HG03439 (cell line): ENCODE measurements around the gene RAN.
"Not testable (repeated sequence)": the region's sequence is repeated elsewhere in the genome, so short reads cannot be mapped to it uniquely, and the experiment has no call there.

Experiments
- ATAC-seq: cut with Tn5 transposase; IDR thresholded peaks from one replicate; pipeline ENCODE4 v1.9.1; 2021; ENCODE audit warnings: mild to moderate bottlenecking, moderate library complexity; ENCODE audit not compliant: unreplicated experiment

The RAN gene

DNA sequence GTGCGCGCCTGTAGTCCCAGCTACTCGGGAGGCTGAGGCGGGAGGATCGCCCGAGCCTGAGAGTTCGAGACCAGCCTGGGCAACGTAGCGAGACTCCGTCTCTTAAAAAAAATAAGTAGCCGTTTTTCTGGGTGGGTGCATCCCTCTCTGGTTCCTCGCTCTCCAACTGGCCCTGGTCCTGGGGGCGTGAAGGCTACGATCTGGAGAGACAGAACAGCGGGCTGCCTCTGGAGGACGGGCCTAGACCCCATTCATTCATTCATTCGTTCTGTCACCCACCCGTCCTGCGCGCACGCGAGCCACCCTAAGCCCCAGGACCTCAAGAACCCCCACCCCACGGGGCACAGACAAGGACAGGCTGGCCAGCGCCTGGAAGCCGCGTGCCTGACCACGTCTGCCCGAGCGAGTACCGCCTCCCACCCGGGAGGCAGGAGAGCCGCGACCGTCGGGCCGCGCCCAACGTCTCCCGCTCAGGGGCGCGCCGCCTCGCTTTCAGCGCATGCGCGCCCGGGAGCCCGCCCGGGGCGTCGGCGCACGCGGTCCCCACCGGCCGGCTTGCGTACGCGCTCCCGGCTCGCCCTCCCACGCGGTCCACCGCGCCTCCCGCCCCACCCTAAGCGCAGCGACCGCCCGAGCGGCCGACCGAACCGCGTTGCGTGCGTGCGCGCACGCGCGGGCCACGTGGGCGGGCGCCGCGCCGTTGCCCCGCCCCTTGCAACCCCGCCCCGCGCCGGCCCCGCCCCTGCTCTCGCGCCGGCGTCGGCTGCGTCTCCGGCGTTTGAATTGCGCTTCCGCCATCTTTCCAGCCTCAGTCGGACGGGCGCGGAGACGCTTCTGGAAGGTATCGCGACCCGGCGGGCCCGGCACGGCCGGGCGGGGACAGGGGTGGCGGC is at the start of gene RAN:
RAN (plus strand) TSS at position 781 of the 893 bp plus-strand sequence. CDS start 528 bp downstream, outside the sequence.
- ATAC-seq = peak; percentile 58

DNA sequence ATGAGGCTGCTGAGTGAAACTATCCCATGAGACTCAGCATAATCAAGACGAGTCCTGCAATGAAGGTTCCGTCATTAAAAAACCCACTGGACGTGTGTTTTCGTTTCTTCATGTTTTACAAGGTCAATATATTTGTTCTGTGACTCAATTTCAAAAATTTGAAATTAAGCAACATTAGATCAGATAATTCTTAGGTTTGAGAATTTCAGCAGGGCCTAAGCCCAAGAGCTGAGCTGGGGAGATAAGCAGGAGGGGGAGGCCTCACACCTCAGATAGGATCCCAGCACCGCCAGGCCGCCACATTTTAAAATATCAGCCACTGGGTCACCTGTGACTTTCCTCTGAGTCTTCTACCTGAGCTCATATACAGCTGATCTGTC is 46.1 kb upstream of the RAN start:
- no peak for ATAC-seq

DNA sequence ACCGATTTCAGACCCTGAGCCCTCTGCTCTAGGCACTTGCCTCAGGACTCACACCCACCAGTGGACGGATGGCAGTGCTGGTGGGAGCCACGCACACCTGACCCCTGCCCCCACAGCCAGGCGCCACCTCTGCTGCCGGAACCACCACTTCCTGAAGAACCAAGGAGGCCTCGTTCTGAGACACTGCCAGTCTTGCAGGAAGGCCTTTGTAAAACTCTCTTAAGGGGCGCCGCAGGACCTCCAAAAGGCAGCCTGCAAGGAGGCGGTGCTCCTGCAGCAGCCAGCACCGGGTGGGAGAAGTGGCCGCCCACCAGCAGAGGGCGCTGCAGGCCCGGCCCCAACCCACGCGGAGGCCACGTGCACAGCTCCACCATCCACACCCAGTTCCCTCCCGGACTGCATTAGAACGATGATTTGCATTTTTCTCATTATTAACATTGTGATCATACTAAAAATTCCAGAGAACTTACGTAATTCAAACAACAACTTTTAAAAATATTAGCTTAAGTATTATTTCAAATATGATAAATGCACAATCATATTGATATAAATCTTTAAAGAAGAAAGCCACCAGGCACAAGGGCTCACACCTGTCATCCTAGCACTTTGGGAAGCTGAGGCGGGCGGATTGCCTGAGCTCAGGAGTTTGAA is 45.6 kb upstream of the RAN start:
- ATAC-seq = no peak

DNA sequence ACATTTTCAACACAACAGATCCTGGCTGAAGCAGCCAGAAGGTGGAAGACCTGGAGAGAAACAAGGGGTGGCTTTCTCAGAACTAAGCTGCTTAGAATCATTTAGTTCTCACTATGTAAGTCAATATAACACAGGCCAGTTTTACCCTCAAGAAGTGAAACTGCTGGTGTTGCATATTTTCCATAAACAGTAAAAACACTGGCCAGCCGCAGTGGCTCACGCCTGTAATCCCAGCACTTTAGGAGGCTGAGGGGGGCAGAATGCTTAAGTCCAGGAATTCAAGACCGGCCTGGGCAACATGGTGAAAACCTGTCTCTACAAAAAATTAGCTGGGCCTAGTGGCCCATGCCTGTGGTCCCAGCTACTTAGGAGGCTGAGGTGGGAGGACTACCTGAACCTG is 44.4 kb upstream of the RAN start:
- ATAC-seq = no peak

DNA sequence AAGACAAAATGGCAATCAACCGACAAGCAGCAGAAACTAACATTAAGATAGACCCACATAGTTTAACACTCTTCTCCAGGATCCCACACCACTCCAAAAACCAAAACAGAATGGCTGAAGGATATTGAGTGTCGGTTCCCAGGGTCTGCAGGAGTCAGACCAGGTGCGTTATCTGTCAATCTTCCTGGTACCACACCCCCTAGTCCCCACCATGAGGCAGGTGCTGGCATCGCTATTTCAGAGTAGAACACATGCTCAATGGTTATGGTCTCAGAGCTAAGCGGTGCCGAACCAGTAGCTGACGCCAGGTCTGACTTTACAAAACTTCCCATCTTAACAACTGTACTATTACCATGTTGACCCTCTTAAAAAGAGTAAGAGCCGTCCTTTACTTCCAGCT is 43.0 kb upstream of the RAN start:
- no peak for ATAC-seq

DNA sequence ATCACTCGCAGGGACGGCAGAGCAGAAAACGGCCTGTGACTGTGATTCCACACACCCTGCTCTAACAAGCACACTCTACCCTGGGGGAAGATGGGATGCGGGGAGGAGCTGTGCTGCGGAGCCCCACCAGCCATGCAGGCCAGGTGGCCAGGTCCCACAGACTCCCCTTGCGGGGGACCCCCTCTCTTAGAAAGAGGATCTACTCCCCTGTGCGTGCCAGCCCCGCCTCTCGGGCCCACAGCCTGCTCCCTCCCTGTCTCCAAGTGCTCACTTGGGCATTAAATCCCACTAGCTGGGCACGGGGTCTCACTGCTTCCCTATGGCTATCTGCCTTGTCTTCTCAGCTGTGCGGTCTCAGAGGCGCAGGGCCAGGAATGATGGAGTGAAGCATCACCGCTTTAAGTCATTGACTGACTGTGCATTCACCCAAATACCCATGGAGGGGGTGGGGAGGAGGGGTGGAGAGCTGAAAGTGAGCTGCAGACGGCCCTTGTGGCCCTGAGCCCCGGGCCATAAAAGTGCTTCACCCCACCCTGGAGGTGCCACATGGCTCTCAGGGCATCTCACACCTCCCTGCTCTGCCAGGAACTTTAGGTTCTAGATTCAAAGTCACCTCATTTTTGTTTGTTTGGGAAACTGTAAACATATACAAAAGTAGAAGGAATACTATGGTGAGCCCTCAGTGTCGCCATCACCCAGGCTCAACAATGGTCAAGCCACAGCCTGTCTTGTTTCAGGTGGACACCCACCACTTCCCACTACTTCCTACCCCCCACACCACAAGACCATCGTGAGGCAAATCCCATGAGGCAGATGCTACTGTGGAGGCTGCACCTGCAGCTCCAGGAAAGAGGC is 42.2 kb upstream of the RAN start:
- ATAC-seq = no peak

DNA sequence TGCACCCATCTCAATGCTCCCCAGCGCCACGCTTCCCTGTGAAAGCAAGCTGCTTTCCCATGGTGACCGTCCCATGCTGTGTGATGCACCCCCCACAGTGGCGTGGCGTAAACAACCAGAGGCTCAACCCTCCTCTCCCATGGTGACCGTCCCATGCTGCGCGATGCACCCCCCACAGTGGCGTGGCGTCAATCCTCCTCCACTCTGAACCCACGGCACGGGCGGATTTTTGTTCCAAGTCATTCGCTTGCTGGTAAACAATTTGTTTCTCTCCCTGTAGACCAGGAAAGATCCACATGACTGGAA is 41.7 kb upstream of the RAN start:
- ATAC-seq = no peak

DNA sequence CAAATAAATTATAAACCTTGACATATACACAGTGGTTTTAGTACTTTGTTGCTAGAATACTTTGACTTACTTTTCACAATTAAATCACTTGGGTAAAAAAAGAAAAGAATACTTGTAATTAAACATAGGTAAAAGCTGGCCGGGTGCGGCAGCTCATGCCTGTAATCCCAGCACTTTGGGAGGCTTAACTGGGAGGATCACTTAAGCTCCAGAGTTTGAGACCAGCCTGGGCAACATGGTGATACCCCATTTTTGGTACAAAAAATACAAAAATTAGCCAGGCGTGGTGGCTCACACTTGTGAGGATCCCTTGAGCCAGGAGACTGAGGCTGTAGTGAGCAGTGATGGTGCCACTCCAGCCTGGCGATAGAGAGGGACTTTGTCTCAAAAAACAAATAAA is 40.6 kb upstream of the RAN start:
- no peak for ATAC-seq

DNA sequence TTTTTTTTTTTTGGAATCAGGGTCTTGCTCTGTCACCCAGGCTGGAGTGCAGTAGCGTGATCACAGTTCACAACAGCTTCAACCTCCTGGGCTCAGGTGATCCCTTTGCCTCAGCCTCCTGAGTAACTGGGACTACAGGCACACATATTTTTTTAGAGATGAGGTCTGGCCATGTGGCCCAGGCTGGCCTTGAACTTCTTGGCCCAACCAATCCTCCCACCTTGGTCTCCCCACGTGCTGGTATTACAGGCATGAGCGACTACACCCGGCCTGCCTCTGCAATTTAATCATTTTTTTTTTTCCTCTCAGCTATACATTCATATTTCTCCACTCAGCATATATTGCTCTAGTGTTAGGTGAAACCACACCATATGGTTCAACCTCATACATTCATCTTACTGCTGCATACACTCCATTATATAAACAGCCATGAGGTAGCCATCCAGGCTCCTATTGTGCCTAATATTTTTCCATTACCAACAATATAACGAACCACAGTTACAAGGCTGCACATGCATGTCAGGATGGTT is 39.9 kb upstream of the RAN start:
- ATAC-seq = no peak

DNA sequence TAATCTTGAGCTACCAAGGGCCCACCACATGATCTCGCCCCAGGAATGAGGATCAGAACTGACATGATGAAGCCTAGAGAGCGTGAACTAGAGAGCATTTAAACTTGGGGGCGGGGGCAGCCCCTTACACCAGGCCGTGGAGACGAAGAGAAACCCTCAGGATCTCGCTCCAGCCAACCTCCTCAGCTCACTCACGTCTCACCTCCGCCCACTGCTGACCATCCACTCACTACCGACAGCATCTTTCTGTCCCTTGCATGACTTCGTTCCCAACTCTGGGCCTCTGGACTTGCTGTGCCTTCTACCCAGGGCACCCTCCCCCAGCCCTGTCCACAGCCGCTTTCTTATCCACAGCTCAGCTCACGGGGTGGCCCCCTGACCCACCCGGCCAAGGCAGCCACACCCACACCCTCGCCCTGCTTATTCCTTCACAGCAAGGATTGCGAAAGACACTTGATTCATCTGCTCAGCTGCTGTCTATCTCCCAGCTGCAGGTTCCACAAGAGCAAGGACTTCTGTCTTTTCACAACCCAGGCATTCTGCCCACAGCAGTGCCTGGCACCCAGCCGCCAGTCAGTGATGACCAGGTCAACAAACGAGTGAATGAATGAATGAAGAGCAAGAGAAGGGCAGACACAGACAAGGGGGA is 39.2 kb upstream of the RAN start:
- no peak for ATAC-seq

DNA sequence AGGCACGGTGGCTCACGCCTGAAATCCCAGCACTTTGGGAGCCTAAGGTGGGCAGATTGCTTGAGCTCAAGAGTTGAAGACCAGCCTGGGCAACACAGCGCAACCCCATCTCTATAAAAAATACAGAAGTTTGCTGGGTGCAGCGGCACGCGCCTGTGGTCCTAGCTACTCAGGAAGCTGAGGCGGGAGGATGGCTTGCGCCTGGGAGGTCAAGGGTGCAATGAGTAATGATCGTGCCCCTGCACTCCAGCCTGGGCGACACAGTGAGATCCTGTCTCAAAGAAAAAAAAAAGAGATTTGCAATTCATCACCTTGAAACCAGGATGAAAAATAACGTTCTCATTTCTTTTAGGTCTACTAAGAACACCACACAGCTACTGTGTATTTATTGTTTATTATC is 36.9 kb upstream of the RAN start:
- no peak for ATAC-seq

DNA sequence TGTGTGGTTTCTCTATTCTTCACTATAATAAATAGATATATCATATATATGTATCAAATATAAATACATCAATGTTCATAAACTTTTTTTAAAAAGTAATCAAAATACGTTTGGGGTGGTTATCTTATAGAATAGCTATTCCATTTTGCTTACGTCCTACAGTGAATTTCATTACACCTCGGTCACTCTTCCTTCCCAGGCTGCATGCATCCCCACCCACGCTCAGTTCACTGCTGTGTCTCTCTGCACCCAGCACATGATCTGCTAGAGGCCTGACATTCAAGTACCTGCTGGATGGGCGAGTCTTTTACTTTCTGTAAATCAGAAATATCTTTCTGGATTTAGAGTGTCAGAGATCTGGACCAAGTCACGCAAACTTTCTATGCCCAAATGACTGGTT is 36.4 kb upstream of the RAN start:
- ATAC-seq = no peak

DNA sequence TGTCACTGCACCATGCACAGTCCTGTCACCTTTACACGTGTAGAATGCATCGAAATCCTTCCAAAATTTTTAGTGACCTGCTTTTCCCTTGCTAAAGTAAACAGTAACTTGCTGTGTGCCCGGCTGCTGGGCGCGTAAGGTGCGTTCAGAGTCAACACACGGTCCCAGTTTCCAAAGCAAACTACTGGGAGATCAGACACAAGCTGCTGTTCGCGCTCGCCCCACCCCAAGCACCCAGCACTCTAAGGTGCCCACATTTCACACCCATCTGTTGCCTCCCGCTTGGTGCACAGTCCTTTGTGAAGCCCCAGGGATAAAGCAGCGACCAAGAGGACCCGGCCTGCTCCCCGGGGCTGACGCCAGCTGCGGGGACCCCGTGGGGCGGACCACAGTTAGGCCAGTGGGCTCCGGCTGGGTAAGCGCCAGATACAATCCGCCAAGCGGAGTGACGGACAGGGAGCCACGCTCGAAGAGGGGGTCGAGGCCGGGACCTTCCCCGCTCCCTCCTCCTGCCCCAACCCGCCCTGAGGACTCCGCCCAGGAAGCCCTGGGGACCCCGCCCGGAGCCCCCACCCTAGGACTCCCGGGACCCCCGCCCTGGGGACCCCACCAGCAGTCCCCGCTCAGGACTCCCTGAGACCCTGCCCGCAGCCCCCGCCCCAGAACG is 33.4 kb upstream of the RAN start:
- ATAC-seq = peak; percentile 32

DNA sequence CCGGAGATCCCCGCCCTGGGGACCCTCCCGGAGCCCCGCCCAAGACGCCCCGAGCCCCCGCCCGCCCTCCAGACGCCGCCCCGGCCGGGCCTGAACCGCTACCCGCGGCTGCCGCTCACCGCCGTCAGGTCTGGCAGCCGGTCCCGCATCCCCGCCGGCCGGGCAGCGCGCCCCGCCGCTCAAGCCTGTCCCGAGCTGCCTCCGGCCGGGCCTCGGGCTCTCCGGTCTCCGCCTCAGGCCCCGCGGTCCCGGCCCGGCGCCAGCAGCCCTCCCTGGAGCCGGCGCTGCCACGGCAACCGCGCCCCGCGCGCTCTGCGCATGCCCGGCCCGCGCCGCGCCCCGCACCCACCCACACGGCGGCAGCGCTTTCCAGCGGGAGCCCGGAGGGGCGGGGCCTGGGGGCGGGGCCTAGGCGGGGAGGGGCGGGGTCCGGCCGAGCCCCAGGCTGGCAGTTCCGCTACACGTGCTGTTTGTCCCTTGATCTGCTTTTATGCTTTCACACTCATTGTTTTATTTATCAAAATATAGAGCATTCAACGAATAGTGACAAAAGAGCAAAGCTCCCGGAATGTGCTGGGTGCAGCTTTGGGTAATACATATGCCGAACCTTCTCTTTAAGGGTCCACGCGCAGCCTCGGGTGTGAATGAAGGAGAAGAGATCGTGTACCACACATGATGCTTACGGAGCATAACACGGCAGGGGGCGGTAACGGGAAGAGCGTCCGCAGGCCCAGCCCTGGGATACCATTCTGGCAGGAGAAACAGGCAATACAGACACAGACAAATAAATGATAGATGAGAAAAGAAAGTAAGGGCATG is 32.7 kb upstream of the RAN start, which contains the start of gene STX2:
STX2 (minus strand) TSS at position 300 of the 819 bp plus-strand sequence; CDS start at position 149, 151 bp downstream.
- peak; percentile 89 for ATAC-seq

DNA sequence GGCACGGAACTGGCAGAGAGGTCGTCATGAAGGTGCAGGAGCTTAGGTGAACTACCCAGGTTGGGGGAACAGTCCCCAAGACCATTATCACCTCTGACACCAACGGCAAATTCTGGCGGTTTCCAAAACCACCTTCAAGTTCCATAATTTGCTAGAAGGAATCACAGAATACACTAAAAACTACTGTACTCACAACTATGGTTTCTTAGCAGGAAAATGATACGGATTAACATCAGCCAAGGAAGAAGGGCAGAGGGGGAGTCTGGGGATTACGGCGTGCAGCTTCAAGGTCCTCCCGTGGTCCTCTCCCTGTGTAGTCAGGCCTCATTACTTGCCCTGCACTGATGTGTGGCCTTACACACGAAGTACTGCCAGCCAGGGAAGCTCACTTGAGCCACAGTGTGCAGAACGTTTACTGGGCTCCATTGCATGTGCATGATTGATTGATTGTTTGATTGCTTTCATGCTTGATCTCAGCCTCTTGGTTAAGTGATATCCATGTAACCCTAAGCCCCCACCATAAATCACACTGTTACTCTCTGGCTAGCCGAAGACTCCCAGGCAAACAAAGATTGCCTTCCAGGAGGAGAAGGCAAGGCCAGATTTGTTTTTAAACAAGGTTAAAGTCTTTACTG is 32.0 kb upstream of the RAN start:
- ATAC-seq = no peak

DNA sequence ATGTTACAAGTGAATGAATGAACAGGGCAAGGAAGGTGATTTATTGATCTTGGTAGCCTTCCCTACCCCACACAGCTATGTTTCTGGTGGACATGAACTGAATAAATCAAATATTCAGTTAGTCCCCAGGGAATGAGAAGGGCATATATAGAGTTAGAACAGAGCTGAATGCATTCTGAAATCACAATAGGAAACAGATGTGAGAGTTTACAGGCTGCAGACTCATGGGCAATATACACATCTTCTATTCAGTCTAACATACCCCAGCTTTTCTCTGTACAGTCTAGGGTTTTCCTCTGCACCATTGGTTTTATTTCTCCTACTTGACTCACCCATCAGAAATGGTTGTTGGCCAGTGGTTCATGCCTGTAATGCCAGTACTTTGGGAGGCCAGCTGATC is 25.5 kb upstream of the RAN start:
- ATAC-seq = no peak

DNA sequence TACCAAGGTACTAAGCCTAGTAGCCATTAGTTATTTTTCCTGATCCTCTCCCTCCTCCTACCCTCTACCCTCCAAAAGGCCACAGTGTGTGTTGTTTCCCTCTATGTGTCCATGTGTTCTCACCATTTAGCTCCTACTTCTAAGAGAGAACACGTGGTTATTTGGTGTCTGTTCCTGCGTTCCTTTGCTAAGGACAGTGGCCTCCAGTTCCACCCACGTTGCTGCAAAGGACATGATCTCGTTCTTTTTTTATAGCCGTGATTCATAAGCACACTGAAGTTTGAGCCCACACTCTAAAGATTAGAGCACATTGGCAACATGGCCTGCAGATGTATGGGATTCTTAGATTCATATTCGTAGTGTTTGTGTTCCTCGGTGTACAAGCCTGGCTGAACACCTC is 24.8 kb upstream of the RAN start:
- no peak for ATAC-seq

DNA sequence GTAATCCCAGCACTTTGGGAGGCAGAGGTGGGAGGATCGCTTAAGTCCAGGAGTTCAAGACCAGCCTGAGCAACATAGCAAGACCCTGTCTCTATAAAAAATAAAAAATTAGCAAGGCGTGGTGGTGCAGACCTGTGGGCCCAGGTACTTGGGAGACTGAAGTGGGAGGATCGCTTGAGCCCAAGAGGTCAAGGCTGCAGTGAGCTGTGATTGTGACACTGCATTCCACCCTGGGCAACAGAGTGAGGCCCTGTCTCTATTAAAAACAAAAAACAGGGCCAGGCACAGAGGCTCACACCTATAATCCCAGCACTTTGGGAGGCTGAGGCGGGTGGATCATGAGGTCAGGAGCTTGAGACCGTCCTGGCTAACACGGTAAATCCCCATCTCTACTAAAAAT is 23.8 kb upstream of the RAN start:
- ATAC-seq = not testable (repeated sequence)

DNA sequence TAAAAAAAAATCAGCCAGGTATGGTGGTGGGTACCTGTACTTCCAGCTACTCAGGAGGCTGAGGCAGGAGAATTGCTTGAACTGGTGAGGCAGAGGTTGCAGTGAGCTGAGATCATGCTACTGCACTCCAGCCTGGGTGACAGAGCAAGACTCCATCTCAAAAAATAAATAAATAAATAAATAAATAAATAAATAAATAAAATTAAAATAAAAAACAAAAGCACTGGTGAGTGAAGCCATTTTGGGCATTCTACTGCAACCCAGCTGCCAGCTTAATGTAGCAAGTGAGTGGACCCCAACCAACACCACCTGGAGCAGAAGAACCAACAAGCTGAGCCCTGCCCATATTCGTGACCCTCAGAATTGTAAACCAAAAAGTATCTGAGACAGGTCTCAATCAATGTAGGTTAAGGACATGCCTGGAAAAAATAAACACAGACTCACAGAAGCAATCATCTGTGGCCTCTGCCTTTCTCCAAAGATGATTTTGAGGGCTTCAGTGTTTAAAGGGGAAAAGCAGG is 23.0 kb upstream of the RAN start:
- not testable (repeated sequence) for ATAC-seq
